Body of pancreas (tissue), 4 donors: ENCODE measurements around the gene CTF1.
A peak's percentile ranks its signal among the peaks of the same experiment; 100 is the strongest.

Experiments
- POLR2A ChIP-seq, 3 donors: fragments of 450-650 bp; IDR thresholded peaks; one replicate each; pipeline ENCODE4 v1.6.1; 2016; ENCODE audit warnings: antibody characterized with exemption in 3 of 3, mild to moderate bottlenecking in 2 of 3
- TF ChIP-seq, protein P1 (sequence below), 7 experiments: fragments of 450-650 bp in 4 of 7; fragments of 200-600 bp in 3 of 7; sonication (generic) in 3 of 7; IDR thresholded peaks; one replicate each; pipeline ENCODE4 v1.5.1; 2016 to 2019; ENCODE audit warnings: antibody characterized with exemption in 7 of 7

DNA sequence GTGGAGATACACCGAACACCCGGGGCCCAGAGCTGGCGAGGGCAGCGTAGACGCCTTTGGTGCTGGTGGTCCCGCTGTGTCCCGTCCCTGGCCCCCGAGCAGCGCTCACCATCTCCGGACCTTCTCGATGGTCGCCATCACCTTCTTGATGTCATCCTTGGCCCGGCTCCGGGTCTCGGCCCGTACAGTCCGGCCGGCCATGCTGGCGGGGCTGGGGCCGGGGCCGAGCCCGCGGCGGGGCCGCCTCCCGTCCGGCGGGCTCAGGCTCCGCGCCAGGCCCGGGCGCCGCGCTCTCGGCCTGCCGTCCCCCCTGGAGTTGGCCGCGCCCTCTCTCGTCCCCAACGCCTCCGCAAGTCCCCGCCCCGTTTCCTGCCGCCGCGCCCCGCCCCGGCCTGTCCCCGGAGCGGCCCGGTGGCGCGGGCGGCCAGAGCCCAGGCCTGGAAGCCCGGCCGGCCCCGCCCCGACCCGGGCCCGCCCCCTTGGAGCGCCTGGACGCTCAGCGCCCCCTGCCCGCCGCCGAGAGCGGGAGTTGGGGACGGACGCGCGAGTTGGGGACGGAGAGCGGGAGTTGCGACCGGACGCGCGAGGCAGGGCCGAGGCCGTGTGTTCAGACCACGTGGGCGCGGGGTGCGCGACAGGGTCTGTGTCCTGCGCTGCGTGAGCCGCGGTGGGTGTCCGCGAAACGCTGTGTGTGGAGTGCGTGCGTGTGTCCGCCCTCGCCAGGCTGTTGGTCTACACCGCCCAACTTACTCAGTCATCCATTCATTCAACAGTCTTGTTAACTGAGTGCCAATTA, 2.5 kb upstream of the CTF1 start, which contains the start of gene BCL7C:
- TF ChIP-seq, protein P1, sequence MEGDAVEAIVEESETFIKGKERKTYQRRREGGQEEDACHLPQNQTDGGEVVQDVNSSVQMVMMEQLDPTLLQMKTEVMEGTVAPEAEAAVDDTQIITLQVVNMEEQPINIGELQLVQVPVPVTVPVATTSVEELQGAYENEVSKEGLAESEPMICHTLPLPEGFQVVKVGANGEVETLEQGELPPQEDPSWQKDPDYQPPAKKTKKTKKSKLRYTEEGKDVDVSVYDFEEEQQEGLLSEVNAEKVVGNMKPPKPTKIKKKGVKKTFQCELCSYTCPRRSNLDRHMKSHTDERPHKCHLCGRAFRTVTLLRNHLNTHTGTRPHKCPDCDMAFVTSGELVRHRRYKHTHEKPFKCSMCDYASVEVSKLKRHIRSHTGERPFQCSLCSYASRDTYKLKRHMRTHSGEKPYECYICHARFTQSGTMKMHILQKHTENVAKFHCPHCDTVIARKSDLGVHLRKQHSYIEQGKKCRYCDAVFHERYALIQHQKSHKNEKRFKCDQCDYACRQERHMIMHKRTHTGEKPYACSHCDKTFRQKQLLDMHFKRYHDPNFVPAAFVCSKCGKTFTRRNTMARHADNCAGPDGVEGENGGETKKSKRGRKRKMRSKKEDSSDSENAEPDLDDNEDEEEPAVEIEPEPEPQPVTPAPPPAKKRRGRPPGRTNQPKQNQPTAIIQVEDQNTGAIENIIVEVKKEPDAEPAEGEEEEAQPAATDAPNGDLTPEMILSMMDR (IDR thresholded peaks at IDR 0.05): peak; percentile 29 to 68 (median 51)
- peak in 2 of 3 donors; percentile 50 for TF ChIP-seq POLR2A (IDR thresholded peaks at IDR 0.05)
